ENCODE measurements around the gene ZNF101.

Gene ZNF101

DNA sequence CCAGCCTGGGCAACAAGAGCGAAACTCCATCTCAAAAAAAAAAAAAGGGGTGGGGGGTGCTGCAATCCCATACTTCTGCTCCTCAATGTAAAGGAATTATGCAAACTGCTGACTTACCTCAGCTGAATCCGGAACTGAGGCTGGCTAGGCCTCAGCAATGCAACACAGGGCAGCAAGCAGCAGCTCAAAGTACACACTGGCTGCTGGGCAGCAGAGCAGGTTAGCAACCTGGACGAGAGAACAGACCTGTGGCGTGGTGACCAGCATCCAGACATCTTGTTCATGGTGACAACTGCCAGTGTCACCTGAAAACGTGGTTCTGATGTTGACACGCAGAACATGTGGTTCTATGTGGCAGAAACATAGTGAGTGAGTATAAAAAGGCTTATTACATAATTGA, 36.2 kb downstream of the ZNF101 start:
- Mint-ChIP-seq H3K4me1 (ENCODE audit: low read depth) (no peaks in the 10 kb centered on the region), H3K36me3 (ENCODE audit: low read depth) (peaks cover 71% of the 10 kb centered on the region), H3K9me3 (peaks cover 58% of the 10 kb centered on the region)

DNA sequence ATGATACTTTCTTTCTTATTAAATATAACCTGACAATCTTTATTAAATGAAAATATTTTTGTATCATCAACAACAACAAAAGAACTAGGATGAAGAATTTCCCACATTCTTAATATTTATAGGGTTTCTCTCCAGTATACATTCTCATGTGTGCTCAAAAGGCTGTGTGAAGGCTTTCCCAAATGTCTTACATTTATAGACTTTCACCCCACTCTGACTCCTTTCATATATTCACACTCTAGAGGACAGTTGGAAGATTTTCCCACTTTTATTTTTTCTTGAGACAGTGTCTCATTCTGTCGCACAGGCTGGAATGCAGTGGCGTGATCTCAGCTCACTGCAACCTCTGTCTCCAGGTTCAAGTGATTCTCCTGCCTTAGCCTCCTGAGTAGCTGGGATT, 41.9 kb downstream of the ZNF101 start:
- Mint-ChIP-seq H3K9me3 (peaks cover 54% of the 10 kb centered on the region), H3K36me3 (ENCODE audit: low read depth) (peaks cover 92% of the 10 kb centered on the region), H3K27me3 (no peaks in the 10 kb centered on the region), H3K4me3 (no peak overlapping the region), H3K4me1 (ENCODE audit: low read depth) (no peaks in the 10 kb centered on the region), H3K27ac (no peak overlapping the region)

More for the DNA sequence above, 36.2 kb downstream of the ZNF101 start:
- Mint-ChIP-seq H3K27me3 (no peaks in the 10 kb centered on the region), H3K4me3 (no peak overlapping the region), H3K27ac (no peak overlapping the region)

GRCh38 chr19:19711306-19711933, 42.8 kb downstream of the ZNF101 start:
- no peaks in the 10 kb centered on the region for H3K4me1 Mint-ChIP-seq (ENCODE audit: low read depth)
- H3K27ac Mint-ChIP-seq, result no peak overlapping the region
- no peak overlapping the region for H3K4me3 Mint-ChIP-seq
- H3K36me3 Mint-ChIP-seq (ENCODE audit: low read depth), result peaks cover 95% of the 10 kb centered on the region
- no peaks in the 10 kb centered on the region for H3K27me3 Mint-ChIP-seq
- H3K9me3 Mint-ChIP-seq, result peaks cover 55% of the 10 kb centered on the region

DNA sequence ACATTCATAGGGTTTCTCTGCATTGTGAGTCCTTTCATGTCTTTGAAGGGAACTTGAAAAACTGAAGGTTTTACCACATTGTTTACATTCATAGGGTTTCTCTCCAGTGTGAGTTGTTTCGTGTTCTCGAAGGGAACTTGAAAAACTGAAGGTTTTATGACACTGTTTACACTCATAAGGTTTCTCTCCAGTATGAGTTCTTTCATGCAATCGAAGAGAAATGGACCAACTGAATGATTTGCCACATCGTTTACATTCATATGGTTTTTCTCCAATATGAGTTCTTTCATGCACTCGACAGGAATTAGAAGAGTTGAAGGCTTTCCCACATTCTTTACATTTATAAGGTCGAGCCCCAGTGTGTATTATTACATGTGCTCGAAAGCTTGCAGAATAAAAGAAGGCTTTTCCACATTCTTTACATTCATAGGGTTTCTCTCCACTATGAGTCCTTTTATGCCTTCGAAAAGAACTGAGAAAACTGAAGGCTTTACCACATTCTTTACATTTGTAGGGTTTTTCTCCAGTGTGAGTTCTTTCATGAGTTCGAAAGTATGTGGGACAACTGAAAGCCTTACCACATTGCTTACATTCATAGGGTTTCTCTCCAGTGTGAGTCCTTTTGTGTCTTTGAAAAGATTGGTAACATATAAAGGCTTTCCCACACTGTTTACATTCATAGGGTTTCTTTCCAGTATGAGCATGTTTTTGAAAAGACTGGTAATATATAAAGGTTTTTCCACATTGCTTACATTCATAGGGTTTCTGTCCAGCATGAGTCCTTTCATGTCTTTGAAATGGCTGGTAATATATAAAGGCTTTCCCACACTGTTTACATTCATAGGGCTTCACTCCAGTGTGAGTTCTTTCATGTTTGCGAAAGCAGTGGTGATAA, 43.5 kb downstream of the ZNF101 start:
- H3K27me3 Mint-ChIP-seq, result no peaks in the 10 kb centered on the region
- H3K4me3 Mint-ChIP-seq, result no peak overlapping the region
- peaks cover 96% of the 10 kb centered on the region for H3K36me3 Mint-ChIP-seq (ENCODE audit: low read depth)
- no peak overlapping the region for H3K27ac Mint-ChIP-seq
- peaks cover 57% of the 10 kb centered on the region for H3K9me3 Mint-ChIP-seq
- no peaks in the 10 kb centered on the region for H3K4me1 Mint-ChIP-seq (ENCODE audit: low read depth)

DNA sequence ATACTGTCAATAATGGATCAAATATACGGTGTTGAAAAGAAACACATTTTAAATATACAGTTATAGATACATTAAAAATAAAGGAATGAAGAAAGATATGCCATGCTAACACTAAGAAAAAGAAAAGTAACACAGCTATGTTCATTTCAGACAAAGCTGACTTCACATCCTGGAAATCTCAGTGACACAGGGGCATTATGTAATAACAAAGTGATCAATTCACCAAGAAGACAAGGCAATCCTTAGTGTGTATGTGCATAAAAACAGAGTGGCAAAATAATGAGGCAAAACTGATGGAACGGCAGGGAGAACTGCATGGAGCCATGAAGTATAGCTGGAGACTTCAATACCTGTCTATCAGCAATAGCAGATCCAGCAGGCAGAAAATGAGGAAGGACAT, 51.2 kb downstream of the ZNF101 start:
- Mint-ChIP-seq H3K27me3 (no peaks in the 10 kb centered on the region), H3K4me3 (no peak overlapping the region), H3K4me1 (ENCODE audit: low read depth) (no peaks in the 10 kb centered on the region), H3K27ac (no peak overlapping the region), H3K36me3 (ENCODE audit: low read depth) (peaks cover 81% of the 10 kb centered on the region), H3K9me3 (peaks cover 67% of the 10 kb centered on the region)

DNA sequence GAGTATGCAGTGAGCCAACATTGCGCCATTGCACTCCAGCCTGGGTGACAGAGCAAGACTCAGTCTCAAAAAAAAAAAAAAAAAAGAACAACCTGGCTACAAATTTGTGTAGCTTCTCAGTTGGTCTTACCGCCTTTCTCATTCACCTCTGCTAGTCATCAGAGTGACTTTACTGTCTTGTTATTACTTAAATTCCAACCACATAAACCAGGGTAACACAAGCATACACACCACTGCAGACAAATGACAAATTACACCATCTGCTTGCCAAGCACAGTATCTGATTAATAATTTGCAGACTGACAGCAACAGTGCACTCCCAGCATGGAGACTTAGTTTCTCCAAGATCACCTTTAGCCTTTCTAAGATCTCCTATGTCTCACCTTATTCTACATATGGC, 53.3 kb downstream of the ZNF101 start:
- peaks cover 69% of the 10 kb centered on the region for H3K36me3 Mint-ChIP-seq (ENCODE audit: low read depth)
- H3K27me3 Mint-ChIP-seq, result no peaks in the 10 kb centered on the region
- H3K9me3 Mint-ChIP-seq, result peaks cover 53% of the 10 kb centered on the region
- no peak overlapping the region for H3K27ac Mint-ChIP-seq
- H3K4me1 Mint-ChIP-seq (ENCODE audit: low read depth), result no peaks in the 10 kb centered on the region
- no peak overlapping the region for H3K4me3 Mint-ChIP-seq

DNA sequence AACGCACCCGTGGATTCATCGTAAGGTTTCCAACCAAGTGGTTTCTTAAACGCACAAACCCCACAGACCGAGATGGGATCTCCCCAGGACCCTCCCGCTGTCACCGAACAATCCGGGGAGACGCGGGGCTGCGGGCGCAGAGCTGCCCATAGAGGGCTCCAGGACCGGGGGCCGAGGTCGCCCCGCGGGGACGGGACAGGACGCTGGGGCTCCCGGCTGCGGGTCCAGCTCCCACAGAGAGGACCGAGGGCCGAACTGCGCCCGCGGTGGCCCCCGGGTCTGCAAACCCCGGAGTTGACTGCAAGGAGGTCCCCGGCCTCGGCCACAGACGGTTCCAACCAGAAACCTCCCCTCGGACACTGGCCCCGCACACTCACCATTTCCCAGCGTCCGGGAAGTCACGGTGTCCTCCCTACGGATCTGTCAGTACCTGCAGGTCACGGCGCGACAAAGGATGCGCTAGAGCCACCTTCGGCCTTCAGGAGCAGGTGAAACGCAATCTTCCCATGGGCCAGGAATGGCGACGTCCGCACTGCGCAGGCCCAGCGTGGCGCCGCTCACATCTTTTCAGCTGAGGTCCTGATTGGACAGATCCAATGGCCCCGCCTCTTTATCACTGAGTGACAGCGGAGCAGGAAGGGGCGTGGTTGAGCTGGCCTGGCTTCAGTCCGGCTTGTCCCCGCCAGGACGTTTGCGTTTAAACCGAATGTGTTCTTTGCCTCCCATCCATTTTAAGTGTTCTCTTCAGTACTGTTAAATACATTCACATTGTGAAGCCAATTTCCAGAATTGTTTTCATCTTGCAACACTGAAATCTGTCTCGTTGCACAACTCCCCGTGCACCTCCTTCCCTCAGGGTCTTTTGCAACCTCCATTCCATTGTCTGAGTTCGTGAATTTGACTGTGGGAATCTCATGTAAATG, 64.2 kb downstream of the ZNF101 start, which contains the start of gene ZNF14:
TSS of gene ZNF14 (minus strand) at position 534 of the 923 bp plus-strand sequence. CDS start at position 380, 154 bp downstream.
- H3K27me3 Mint-ChIP-seq, result no peaks in the 10 kb centered on the region
- peaks cover 7% of the 10 kb centered on the region for H3K9me3 Mint-ChIP-seq
- peaks cover 40% of the 10 kb centered on the region for H3K36me3 Mint-ChIP-seq (ENCODE audit: low read depth)
- peak within 1 kb of the TSS; percentile 96 for H3K27ac Mint-ChIP-seq
- H3K4me3 Mint-ChIP-seq, result peak within 1 kb of the TSS; percentile 90
- peaks cover 21% of the 10 kb centered on the region for H3K4me1 Mint-ChIP-seq (ENCODE audit: low read depth)

All from stimulated activated naive CD8-positive, alpha-beta T cell treated with anti-CD3 and anti-CD28 coated beads, Interleukin-15, Interleukin-2, amounts not matched to agents 100 ng/mL and 50 ng/mL, for 24 hours (primary cell).